Activated CD4-positive, alpha-beta T cell treated with anti-CD3 and anti-CD28 coated beads for 1 hour (primary cell): ENCODE measurements around the gene LRRC32.
A peak's percentile ranks its signal among the peaks of the same experiment; 100 is the strongest.

Experiments used
- DNase-seq: peaks from one replicate; pipeline ENCODE4 v3.0.0-alpha.2; 2020

LRRC32 gene

GRCh38 chr11:76698321-76699043, 27.9 kb upstream of the LRRC32 start:
- DNase-seq = no peak

GRCh38 chr11:76696756-76697155, 26.2 kb upstream of the LRRC32 start:
- DNase-seq = no peak

- no peak for DNase-seq
Observed at GRCh38 chr11:76695771-76696170, 25.2 kb upstream of the LRRC32 start.

- no peak for DNase-seq
Observed at GRCh38 chr11:76695133-76695532, 24.6 kb upstream of the LRRC32 start.

GRCh38 chr11:76694664-76695063, 24.1 kb upstream of the LRRC32 start:
- no peak for DNase-seq

- no peak for DNase-seq
Observed at GRCh38 chr11:76693806-76694205, 23.3 kb upstream of the LRRC32 start.

- DNase-seq = no peak
Observed at GRCh38 chr11:76692956-76693355, 22.4 kb upstream of the LRRC32 start.

- no peak for DNase-seq
Observed at GRCh38 chr11:76691655-76692054, 21.1 kb upstream of the LRRC32 start.

GRCh38 chr11:76690736-76691135, 20.2 kb upstream of the LRRC32 start:
- DNase-seq = no peak

GRCh38 chr11:76689313-76690260, 19.0 kb upstream of the LRRC32 start:
- DNase-seq = no peak

- DNase-seq = no peak
Observed at GRCh38 chr11:76688146-76688545, 17.6 kb upstream of the LRRC32 start.

- no peak for DNase-seq
Observed at GRCh38 chr11:76686261-76687079, 15.9 kb upstream of the LRRC32 start.

- no peak for DNase-seq
Observed at GRCh38 chr11:76685831-76686230, 15.3 kb upstream of the LRRC32 start.

GRCh38 chr11:76685237-76685636, 14.7 kb upstream of the LRRC32 start:
- DNase-seq = no peak

- DNase-seq = no peak
Observed at GRCh38 chr11:76684516-76684915, 14.0 kb upstream of the LRRC32 start.

GRCh38 chr11:76683161-76684095, 12.9 kb upstream of the LRRC32 start:
- no peak for DNase-seq

GRCh38 chr11:76682684-76683083, 12.1 kb upstream of the LRRC32 start:
- DNase-seq = no peak

GRCh38 chr11:76682106-76682505, 11.6 kb upstream of the LRRC32 start:
- no peak for DNase-seq

- peak; percentile 26 for DNase-seq
Observed at GRCh38 chr11:76680518-76681425, 10.2 kb upstream of the LRRC32 start.

GRCh38 chr11:76678321-76678720, 7.8 kb upstream of the LRRC32 start:
- DNase-seq = no peak

GRCh38 chr11:76677458-76677765, 6.9 kb upstream of the LRRC32 start:
- no peak for DNase-seq
